Uterus (tissue), 4 donors: ENCODE measurements around the gene HDAC3. TPM values are rescaled to one million over a fixed set of nuclear protein-coding genes. Genes with fewer than 3 reads are reported as not detected.
"Not testable (repeated sequence)": the region's sequence is repeated elsewhere in the genome, so short reads cannot be mapped to it uniquely, and the experiment has no call there.

ENCODE experiments used
- DNase-seq, 2 donors: peaks; one replicate each; pipeline ENCODE4 v3.0.0-alpha.2; 2019 to 2020
- H3K27ac ChIP-seq, 2 donors: fragments of 200-600 bp; sonication (generic); 1 replicate in 1 of 2; 2 replicates in 1 of 2; pipeline ENCODE4 v1.5.1; 2016 to 2018
- H3K27me3 ChIP-seq, 2 donors: fragments of 200-600 bp; sonication (generic); one replicate each; pipeline ENCODE4 v1.5.1; 2018 to 2019; ENCODE audit warnings: control low read depth in 1 of 2
- H3K36me3 ChIP-seq, 2 donors: fragments of 200-600 bp; sonication (generic); one replicate each; pipeline ENCODE4 v1.5.1; 2019; ENCODE audit warnings: control low read depth in 1 of 2
- H3K4me1 ChIP-seq, 2 donors: fragments of 200-600 bp; sonication (generic); one replicate each; pipeline ENCODE4 v1.5.1; 2018 to 2019; ENCODE audit warnings: control low read depth in 1 of 2
- H3K4me3 ChIP-seq, 2 donors: fragments of 200-600 bp; sonication (generic); 1 replicate in 1 of 2; 2 replicates in 1 of 2; pipeline ENCODE4 v1.5.1; 2018 to 2019; ENCODE audit warnings: mild to moderate bottlenecking in 1 of 2
- H3K9me3 ChIP-seq, 2 donors: fragments of 200-600 bp; sonication (generic); one replicate each; pipeline ENCODE4 v1.5.1; 2019; ENCODE audit warnings: control low read depth in 1 of 2
- CTCF ChIP-seq, 4 experiments: fragments of 200-600 bp in 2 of 4; fragments of 450-650 bp in 2 of 4; sonication (generic) in 2 of 4; IDR thresholded peaks; one replicate each; pipeline ENCODE4 v1.5.1; 2016 to 2019; ENCODE audit warnings: antibody characterized with exemption in 4 of 4, mild to moderate bottlenecking in 2 of 4, moderate library complexity in 1 of 4
- POLR2A ChIP-seq, 2 donors: fragments of 450-650 bp; IDR thresholded peaks; one replicate each; pipeline ENCODE4 v1.6.1; 2016; ENCODE audit warnings: antibody characterized with exemption in 2 of 2, mild to moderate bottlenecking in 1 of 2, moderate library complexity in 1 of 2
- intact Hi-C: fragments of 100-400 bp; cut with DNase I; formaldehyde crosslinking; loops from one replicate; pipeline ENCODE4 v1.15.1; 2023; ENCODE audit warnings: low total_unique reads
- total RNA-seq, 4 donors: library from RNA; depleted of rRNA in 3 of 4; stranded (reverse); fragments of >200 nt in 3 of 4; gene quantifications; one replicate each; pipeline versions ENCODE4 v1.1.0 to v1.2.4, GENCODE V29; 2014 to 2023
- donor health status: DM: yes; HTN: yes; CAD: no.

HDAC3 gene
- total RNA-seq, 4 donors from 2014 or later, result 24.8 to 68.0 (median 46.0) TPM

- peaks cover 0 to 4% of the 10 kb centered on the region in 2 donors for H3K4me1 ChIP-seq
- intact Hi-C loops, result no loop called here
Measured at GRCh38 chr5:141611289-141611688, 25.4 kb downstream of the HDAC3 start.

GRCh38 chr5:141609921-141610320 lies 26.7 kb downstream of the HDAC3 start:
- DNase-seq, H3K27ac ChIP-seq, H3K4me1 ChIP-seq, H3K36me3 ChIP-seq, H3K9me3 ChIP-seq, H3K4me3 ChIP-seq, intact Hi-C loops, H3K27me3 ChIP-seq: not testable (repeated sequence)

More at GRCh38 chr5:141611289-141611688, 25.4 kb downstream of the HDAC3 start:
- Histone ChIP-seq H3K4me3 (no peak overlapping the region), H3K27me3 (no peaks in the 10 kb centered on the region), H3K36me3 (no peaks in the 10 kb centered on the region), H3K9me3 (no peaks in the 10 kb centered on the region), H3K27ac (no peak overlapping the region)
- TF ChIP-seq POLR2A (IDR thresholded peaks at IDR 0.05), result no peak
- TF ChIP-seq CTCF (IDR thresholded peaks at IDR 0.05), result no peak
- no peak for DNase-seq

- no peaks in the 10 kb centered on the region for H3K27me3 ChIP-seq
- H3K27ac ChIP-seq, result no peak overlapping the region
- peaks cover 3 to 4% of the 10 kb centered on the region in 2 donors for H3K4me1 ChIP-seq
- H3K9me3 ChIP-seq, result no peaks in the 10 kb centered on the region
- H3K36me3 ChIP-seq, result no peaks in the 10 kb centered on the region
- intact Hi-C loops, result no loop called here
- no peak overlapping the region for H3K4me3 ChIP-seq
- no peak for TF ChIP-seq CTCF (IDR thresholded peaks at IDR 0.05)
- no peak for TF ChIP-seq POLR2A (IDR thresholded peaks at IDR 0.05)
- no peak for DNase-seq
Measured at GRCh38 chr5:141609044-141609443, 27.6 kb downstream of the HDAC3 start.

- H3K4me1 ChIP-seq, result peaks cover 3 to 4% of the 10 kb centered on the region in 2 donors
- H3K36me3 ChIP-seq, result no peaks in the 10 kb centered on the region
- H3K27ac ChIP-seq, result no peak overlapping the region
- no peak for DNase-seq
- H3K4me3 ChIP-seq, result no peak overlapping the region
- no peaks in the 10 kb centered on the region for H3K27me3 ChIP-seq
- intact Hi-C loops, result no loop called here
- H3K9me3 ChIP-seq, result no peaks in the 10 kb centered on the region
- TF ChIP-seq POLR2A (IDR thresholded peaks at IDR 0.05), result no peak
- TF ChIP-seq CTCF (IDR thresholded peaks at IDR 0.05), result no peak
Measured at GRCh38 chr5:141608557-141608956, 28.1 kb downstream of the HDAC3 start.

GRCh38 chr5:141608046-141608445 lies 28.6 kb downstream of the HDAC3 start:
- no peak overlapping the region for H3K4me3 ChIP-seq

More at GRCh38 chr5:141608046-141608445, 28.6 kb downstream of the HDAC3 start:
- Histone ChIP-seq H3K4me1 (peaks cover under 1 to 3% of the 10 kb centered on the region in 2 donors), H3K36me3 (no peaks in the 10 kb centered on the region), H3K27me3 (no peaks in the 10 kb centered on the region), H3K9me3 (no peaks in the 10 kb centered on the region), H3K27ac (no peak overlapping the region)
- DNase-seq, result no peak
- intact Hi-C loops, result no loop called here
- no peak for TF ChIP-seq POLR2A (IDR thresholded peaks at IDR 0.05)
- TF ChIP-seq CTCF (IDR thresholded peaks at IDR 0.05), result no peak
